Stimulated activated CD4-positive, alpha-beta T cell treated with anti-CD3 and anti-CD28 coated beads, Interleukin-2, amount 100 ng/mL, for 24 hours (primary cell): ENCODE data around the gene SOX13.
"Not testable (repeated sequence)": the region's sequence is repeated elsewhere in the genome, so short reads cannot be mapped to it uniquely, and the experiment has no call there.

Experiments used
- DNase-seq, 2 donors: peaks; one replicate each; pipeline ENCODE4 v3.0.0-alpha.2; 2020

The SOX13 gene

GRCh38 chr1:204087893-204088528 lies 15.1 kb downstream of the SOX13 start:
- no peak for DNase-seq

DNA sequence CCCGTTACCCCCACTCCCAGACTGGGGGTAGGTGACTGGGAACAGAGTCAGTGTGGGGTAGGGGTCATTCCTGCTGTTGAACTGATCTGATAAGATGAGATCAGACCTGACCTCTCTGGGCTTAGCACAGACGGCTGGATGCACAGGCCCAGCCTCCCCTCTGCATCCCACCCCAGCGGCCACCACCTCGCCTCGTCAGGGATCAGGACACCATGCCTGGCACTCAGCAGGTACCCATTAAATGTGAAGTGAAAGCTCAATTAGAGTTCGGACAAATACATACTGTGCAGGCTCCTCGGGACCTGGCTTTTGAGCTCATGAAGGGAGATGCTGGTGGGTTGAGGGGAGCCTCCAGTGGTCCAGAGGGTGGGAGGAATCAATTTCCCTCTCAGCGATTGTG lies 15.7 kb downstream of the SOX13 start:
- no peak for DNase-seq

GRCh38 chr1:204089044-204089751 lies 16.3 kb downstream of the SOX13 start:
- DNase-seq: no peak

GRCh38 chr1:204090132-204090531 lies 17.2 kb downstream of the SOX13 start:
- DNase-seq: not testable (repeated sequence)

DNA sequence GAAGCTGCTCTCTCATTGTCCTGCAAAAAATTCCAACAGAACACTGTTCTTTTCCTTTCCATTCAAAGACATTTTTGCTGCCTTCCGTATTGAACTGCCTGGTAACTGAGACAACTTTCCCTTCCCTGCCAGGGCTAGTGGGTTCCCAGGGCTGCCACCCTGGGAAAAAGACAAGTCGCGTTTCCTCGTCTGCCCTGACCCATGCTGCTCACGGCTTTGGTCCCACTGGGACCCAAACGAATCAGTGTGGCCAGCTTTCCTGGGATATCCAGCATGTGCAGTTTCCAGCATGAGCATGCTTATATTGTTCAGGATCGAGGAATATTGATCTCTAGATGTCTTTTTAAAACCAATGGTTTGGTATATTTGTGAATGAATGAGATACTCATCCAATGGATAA lies 18.2 kb downstream of the SOX13 start:
- DNase-seq: no peak

DNA sequence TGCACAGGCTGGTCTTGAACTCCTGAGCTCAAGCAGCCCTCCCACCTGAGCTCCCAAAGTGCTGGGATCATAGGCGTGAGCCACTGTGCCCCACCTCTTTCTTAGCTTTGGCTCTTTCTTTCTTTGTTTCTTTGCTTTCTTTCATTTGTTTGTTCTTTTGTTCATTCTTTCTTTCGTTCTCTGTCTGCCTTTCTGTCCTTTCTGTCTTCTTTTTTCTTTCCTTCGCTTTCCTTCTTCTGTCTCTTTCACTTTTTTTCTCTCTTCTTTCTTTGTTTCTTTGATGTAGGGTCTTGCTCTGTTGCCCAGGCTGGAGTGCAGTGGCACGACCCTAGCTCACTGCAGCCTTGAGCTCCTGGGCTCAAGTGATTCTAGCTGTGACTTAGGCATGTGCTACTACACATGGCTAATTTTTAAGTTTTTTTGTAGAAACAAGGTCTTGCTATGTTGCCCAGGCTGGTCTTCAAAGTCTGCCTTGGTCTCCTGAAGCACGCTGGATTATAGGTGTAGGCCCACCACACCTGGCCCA lies 18.9 kb downstream of the SOX13 start:
- DNase-seq: no peak

GRCh38 chr1:204092632-204093420 lies 19.9 kb downstream of the SOX13 start:
- no peak for DNase-seq

GRCh38 chr1:204093421-204093717 lies 20.5 kb downstream of the SOX13 start:
- no peak for DNase-seq

DNA sequence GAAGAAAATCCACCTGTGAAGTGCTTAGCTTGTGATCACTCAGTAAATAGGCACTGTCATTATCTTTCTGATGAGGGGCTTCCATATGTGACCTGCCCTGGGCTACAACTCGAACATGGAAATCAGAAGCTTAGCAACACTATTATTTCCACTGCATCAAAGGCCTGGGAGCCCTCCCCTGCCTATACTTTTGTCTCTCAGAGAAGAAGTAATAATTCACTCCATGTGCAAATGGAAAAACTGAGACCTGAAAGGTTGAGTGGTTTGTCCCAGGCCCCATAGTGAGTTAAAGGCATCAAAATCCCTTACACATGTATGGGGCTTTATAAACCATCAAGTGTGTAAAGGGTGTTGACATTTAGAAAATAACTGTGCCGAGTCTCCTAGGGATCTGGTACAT lies 20.9 kb downstream of the SOX13 start:
- DNase-seq: no peak

- DNase-seq: no peak
Measured at GRCh38 chr1:204094313-204094729, 21.4 kb downstream of the SOX13 start.

- DNase-seq: no peak
Measured at GRCh38 chr1:204094856-204095634, 22.1 kb downstream of the SOX13 start.

DNA sequence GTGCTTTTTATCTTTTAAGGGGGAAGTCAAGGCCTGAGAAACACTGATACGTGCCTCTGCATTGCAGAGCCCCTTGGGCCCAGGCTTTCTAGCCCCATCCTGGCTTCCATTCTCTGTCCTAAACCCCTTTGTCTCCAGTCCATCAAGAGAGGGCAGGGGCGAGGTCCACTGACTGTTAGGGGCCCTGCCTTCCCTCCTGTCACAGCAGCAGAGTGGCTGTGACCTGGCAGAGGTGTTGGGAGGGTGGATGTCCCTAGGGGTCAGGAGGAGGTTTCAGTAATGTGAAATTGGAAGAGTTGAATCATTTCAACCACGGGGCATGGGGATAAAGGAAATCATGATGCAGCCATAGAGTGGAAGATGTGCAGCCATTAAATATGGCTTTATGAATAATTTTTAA lies 24.0 kb downstream of the SOX13 start:
- no peak for DNase-seq

DNA sequence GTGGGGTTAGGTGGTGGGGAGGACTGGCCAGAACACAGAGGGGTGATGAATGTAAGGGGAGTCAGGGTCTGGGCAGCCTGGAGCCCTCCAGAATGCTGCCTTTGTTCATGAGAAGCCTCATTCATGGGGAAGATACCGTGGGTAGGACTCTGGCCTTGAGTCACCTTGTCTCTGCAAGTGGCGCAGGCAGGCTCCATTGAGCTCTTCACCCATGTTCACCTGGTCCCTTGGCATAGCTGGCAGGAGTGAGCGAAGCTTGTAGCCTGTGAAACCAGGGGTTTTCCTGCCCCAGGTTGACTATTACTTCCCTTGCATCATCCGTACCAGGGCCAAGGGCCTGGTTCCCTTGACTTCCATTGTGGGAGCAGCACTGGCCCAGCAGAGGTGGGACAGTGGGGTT lies 25.8 kb downstream of the SOX13 start:
- DNase-seq: no peak

- not testable (repeated sequence) for DNase-seq
Measured at GRCh38 chr1:204099754-204100153, 26.8 kb downstream of the SOX13 start.

GRCh38 chr1:204102029-204102611 lies 29.2 kb downstream of the SOX13 start:
- DNase-seq: no peak

DNA sequence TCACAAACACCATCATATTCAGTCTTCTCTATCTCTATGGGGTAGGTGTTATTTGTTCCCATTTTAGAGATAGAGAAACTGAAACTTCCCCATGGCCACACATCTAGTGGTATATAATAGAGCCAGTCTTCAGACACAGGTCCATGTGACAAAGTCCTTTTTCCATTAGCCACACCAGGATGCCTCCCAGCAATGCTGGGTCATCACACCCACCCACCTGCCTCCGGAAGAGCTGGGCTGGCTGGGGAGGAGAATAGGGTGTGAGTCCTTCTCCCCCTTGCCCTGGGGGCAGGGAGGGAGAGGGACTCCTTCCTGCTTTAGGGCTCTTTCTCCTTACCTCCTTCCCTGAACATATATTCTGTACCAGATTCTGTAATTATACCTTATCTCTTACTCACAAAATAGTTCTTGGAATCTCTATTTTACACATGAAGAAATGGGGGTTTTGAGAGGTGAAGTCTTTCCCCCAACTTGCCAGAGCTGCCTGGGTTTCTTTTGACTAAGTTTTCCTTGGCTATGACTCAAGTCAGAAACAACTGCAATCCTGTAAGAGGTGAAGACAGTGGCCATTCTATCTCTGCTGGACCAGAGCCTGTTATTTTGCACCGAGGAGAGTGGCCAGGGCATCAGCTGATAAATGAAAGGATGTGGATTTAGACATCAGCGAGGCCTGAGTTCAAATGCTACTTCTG lies 30.0 kb downstream of the SOX13 start:
- DNase-seq: no peak

DNA sequence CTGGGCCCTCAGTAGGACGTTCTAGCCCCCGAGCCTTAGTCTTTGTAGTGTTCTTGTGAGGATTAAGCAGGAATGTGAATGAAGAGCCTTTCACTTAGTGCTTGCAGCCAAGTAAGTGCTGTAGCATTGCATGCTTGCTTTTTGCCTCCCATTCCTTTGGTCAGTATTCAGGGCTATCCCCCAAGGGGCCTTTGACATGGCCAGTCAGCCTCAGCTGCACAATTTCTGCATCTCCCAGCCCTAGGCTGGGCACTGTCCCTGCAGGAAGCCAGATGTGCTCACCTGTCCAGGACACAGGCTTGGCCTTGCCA lies 30.5 kb downstream of the SOX13 start:
- no peak for DNase-seq

DNA sequence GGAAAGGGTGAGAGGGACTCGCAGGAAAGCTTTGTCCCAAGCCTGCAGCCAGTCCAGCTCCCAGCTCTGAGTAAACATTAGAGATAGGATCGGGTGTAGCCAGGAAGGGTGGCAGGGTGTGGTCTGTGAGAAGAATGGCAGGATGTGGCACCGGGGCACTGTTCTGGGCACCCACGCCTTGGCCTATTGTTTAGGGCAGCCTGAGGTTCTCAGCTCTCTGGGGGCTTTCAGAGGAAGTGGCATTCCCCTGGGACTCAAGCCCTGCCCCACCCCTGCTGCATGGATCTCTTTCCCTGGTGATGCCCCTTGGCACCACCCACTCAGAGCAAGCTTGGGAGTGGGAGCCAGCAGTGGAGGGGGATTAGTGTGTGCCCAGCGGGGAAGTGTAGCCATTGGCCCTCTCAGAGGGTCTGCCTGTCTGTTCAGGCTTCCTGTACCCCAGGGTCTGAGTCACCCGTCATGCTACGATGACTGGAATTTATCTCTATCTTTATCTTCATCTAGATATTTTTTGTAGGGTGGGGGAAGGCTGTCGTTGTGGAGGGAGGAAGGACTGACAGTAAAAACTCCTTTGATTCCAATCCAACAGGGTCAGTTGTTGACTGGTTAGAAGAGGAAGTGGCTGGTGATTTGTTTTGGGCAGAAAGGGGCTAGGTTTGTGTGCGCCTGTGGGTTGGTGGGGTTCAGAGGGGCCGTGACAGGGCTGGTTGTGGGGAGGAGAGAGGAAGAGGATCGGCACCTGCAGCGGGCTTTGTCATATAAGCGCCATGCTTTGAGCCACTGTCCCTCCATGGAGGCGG lies 31.6 kb downstream of the SOX13 start:
- no peak for DNase-seq

DNA sequence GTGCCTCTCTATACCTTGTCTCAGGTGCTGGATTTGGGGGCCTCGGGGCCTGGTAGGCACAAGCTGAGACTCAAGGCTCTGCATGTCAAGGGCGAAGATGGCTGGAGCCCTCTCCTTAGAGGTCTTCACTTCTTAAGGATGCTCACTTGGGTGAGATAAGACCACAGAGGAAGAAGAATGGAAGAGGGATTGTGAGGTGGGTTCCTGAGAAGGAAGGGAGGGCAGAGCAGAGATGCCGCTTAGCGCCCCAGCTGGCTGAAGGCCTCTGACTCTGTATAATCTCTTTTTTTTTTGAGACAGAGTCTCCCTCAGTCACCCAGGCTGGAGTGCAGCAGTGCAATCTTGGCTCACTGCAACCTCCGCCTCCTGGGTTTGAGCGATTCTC lies 32.2 kb downstream of the SOX13 start:
- DNase-seq: no peak

- no peak for DNase-seq
Measured at GRCh38 chr1:204106825-204107224, 33.9 kb downstream of the SOX13 start.

DNA sequence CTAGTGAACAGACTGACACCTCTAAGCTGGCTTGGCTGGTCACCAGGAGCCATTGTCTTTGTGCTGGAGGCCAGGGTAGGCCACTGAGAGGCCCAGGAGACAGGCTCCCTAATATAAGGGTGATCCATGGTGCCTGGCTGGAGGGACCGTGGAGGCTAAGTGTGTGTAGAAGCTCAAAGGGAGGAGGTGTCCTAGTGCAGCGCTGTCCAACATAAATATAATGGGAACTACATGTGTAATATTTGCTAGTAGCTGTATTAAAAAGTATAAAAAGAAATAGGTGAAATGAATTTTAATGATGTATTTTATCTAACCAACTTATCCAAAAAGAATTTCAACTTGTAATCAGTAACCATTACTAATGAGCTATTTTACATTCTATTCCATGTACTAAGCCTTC lies 35.0 kb downstream of the SOX13 start:
- DNase-seq: no peak
